SU-DHL-6 (cell line): Measurements from ENCODE around the gene ARHGAP27.

Experiments
- EZH2phosphoT487 ChIP-seq: fragments of 200-600 bp; sonication (generic), shearing (Covaris generic); conservative IDR thresholded peaks from 2 replicates; pipeline ENCODE4 v1.6.1; 2018; ENCODE audit warnings: mild to moderate bottlenecking, antibody characterized with exemption, low read length, moderate library complexity, mixed read lengths
- TF ChIP-seq, protein P1 (sequence below): fragments of 200-600 bp; sonication (generic); IDR thresholded peaks from one replicate; pipeline ENCODE4 v1.5.1; 2017; ENCODE audit warnings: antibody characterized with exemption, mild to moderate bottlenecking, low read length, moderate library complexity; ENCODE audit not compliant: insufficient read depth, poor library complexity, severe bottlenecking

DNA sequence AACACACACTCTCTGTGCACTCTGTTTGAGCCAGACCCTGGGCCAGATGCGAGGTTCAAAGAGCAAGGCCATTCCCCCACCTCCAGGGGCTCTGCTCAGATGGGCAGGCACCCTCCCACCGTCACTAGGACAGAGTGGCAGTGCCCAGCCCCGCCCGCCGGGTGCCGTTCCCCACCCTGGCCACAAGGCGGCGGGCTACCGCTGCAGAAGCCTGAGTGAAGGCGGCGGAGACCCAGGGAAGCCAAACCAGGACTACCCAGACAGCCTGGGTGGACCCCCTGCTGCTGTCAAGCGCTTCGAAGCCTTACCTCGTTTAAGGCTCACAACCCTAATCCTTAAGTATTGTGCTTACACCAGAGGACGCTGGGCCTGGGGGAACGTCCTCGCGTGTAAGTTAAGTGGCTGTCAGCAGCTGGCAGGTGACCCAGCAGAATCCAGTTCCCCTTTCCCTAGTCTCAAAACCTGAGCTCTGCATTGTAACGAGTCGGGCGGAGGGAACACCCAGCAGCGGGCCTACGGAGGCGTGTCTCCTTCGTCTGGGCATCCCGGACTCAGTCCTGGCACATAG, 4.5 kb downstream of the ARHGAP27 start:
- TF ChIP-seq, protein P1, sequence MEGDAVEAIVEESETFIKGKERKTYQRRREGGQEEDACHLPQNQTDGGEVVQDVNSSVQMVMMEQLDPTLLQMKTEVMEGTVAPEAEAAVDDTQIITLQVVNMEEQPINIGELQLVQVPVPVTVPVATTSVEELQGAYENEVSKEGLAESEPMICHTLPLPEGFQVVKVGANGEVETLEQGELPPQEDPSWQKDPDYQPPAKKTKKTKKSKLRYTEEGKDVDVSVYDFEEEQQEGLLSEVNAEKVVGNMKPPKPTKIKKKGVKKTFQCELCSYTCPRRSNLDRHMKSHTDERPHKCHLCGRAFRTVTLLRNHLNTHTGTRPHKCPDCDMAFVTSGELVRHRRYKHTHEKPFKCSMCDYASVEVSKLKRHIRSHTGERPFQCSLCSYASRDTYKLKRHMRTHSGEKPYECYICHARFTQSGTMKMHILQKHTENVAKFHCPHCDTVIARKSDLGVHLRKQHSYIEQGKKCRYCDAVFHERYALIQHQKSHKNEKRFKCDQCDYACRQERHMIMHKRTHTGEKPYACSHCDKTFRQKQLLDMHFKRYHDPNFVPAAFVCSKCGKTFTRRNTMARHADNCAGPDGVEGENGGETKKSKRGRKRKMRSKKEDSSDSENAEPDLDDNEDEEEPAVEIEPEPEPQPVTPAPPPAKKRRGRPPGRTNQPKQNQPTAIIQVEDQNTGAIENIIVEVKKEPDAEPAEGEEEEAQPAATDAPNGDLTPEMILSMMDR: peak; percentile 95
- TF ChIP-seq EZH2phosphoT487: no peak
